Testis (tissue), 5 donors: ENCODE measurements around the gene DDX4. TPM values are rescaled to one million over a fixed set of nuclear protein-coding genes. Genes with fewer than 3 reads are reported as not detected.

Experiments
- DNase-seq: peaks from one replicate; pipeline ENCODE4 v3.0.0-alpha.2; 2019
- H3K27ac ChIP-seq, 2 donors: fragments of 200-600 bp; sonication (generic); one replicate each; pipeline ENCODE4 v1.5.1; 2019
- H3K27me3 ChIP-seq: fragments of 200-600 bp; sonication (generic); one replicate; pipeline ENCODE4 v1.5.1; 2019
- H3K36me3 ChIP-seq: fragments of 200-600 bp; sonication (generic); one replicate; pipeline ENCODE4 v1.5.1; 2017; ENCODE audit warnings: low read depth; ENCODE audit errors: missing control alignments
- H3K4me1 ChIP-seq: fragments of 200-600 bp; sonication (generic); one replicate; pipeline ENCODE4 v1.5.1; 2019
- H3K4me3 ChIP-seq, 2 donors: fragments of 200-600 bp; sonication (generic); one replicate each; pipeline ENCODE4 v1.5.1; 2017 to 2019
- H3K9me3 ChIP-seq: fragments of 200-600 bp; sonication (generic); one replicate; pipeline ENCODE4 v1.5.1; 2017
- CTCF ChIP-seq, 3 experiments: fragments of 450-650 bp in 2 of 3; fragments of 200-600 bp in 1 of 3; sonication (generic) in 1 of 3; IDR thresholded peaks; one replicate each; pipeline ENCODE4 v1.5.1; 2016 to 2019; ENCODE audit warnings: antibody characterized with exemption in 3 of 3, mild to moderate bottlenecking in 2 of 3, moderate library complexity in 1 of 3
- POLR2A ChIP-seq: fragments of 450-650 bp; IDR thresholded peaks from one replicate; pipeline ENCODE4 v1.6.1; 2017; ENCODE audit warnings: antibody characterized with exemption, mild to moderate bottlenecking, moderate library complexity
- WGBS, 2 donors: methylation state at CpG; one replicate each; pipeline ENCODE4 v1.1.5; 2018; 5-methylcytosine and 5-hydroxymethylcytosine counted together
- intact Hi-C: fragments of 100-400 bp; cut with DNase I; formaldehyde crosslinking; loops from one replicate; pipeline ENCODE4 v1.15.1; 2023; ENCODE audit warnings: low total_unique reads
- long read RNA-seq, 2 donors: transcript quantifications; one replicate each; lab custom pipeline, GENCODE V29; 2026
- polyA plus RNA-seq: library from polyadenylated mRNA; stranded (reverse); fragments of 350-450 nt; fragmentation: Illumina TruSeq; extraction: RNeasy Lipid Tissue Mini Kit (QIAGEN cat#74804); gene quantifications from one replicate; pipeline ENCODE4 v1.2.3, GENCODE V29; 2014; ENCODE audit warnings: low read depth, low replicate concordance; ENCODE audit not compliant: insufficient read depth
- total RNA-seq, 2 donors: library from RNA; depleted of rRNA; stranded (reverse); fragments of >200 nt; gene quantifications; one replicate each; pipeline ENCODE4 v1.2.3, GENCODE V29; 2016

Gene DDX4
- total RNA-seq (100 to 1,000 TPM in 1 of 2 donors, 10 to 100 TPM in 1; 85.8 to 116 TPM), polyA plus RNA-seq (165 TPM)
- long read RNA-seq, donor 1, transcript DDX4-204 (22 exons, 2,884 nt): major isoform, 6 of 12 reads
- long read RNA-seq, donor 1, partial matches to known transcripts: 5 of 12 reads
- long read RNA-seq, donor 1, other reads (novel, unspliced or antisense): 0 of 12 reads
- long read RNA-seq, donor 2, partial matches to known transcripts: 0 of 3 reads
- long read RNA-seq, donor 2, other reads (novel, unspliced or antisense): 0 of 3 reads

- intact Hi-C loops: no loop called here
Observed at GRCh38 chr5:55737793-55738192, at the start of gene DDX4. DDX4 (plus strand) TSS chr5:55738061; CDS start chr5:55738964, 903 bp downstream.

GRCh38 chr5:55691265-55692105, 46.4 kb upstream of the DDX4 start:
- H3K4me3 ChIP-seq: no peak overlapping the region
- no peaks in the 10 kb centered on the region for H3K27me3 ChIP-seq
- H3K27ac ChIP-seq: peak overlapping the region in 1 of 2 donors; percentile 15
- TF ChIP-seq CTCF (IDR thresholded peaks at IDR 0.05) (peak; percentile 50 to 72 (median 62)), POLR2A (no peak)
- intact Hi-C loops: no loop called here
- no peaks in the 10 kb centered on the region for H3K4me1 ChIP-seq
- H3K36me3 ChIP-seq: no peaks in the 10 kb centered on the region
- 41 to 50% methylated on average over 2 of the region's 2 CpGs for WGBS, 2 donors
- DNase-seq: no peak
- H3K9me3 ChIP-seq: no peaks in the 10 kb centered on the region

More at GRCh38 chr5:55737793-55738192, at the start of gene DDX4:
- Histone ChIP-seq H3K36me3 (no peaks in the 10 kb centered on the region), H3K9me3 (no peaks in the 10 kb centered on the region), H3K4me3 (peak within 1 kb of the TSS; percentile 51 to 57), H3K27ac (peak within 1 kb of the TSS; percentile 47 to 68), H3K4me1 (no peaks in the 10 kb centered on the region), H3K27me3 (no peaks in the 10 kb centered on the region)
- DNase-seq: peak; percentile 89
- no peak for TF ChIP-seq CTCF (IDR thresholded peaks at IDR 0.05)
- no peak for TF ChIP-seq POLR2A
- 65 to 84% methylated on average over 13 to 31 of the region's 31 CpGs for whole genome bisulfite sequencing, 2 donors

GRCh38 chr5:55692106-55692417, 45.8 kb upstream of the DDX4 start:
- no peaks in the 10 kb centered on the region for H3K9me3 ChIP-seq
- no peak for DNase-seq
- H3K27me3 ChIP-seq: no peaks in the 10 kb centered on the region
- intact Hi-C loops: no loop called here
- no peak overlapping the region for H3K4me3 ChIP-seq
- WGBS, 2 donors: 80 to 84% methylated on average over 2 of the region's 2 CpGs
- no peaks in the 10 kb centered on the region for H3K4me1 ChIP-seq
- H3K27ac ChIP-seq: no peak overlapping the region
- no peaks in the 10 kb centered on the region for H3K36me3 ChIP-seq
- TF ChIP-seq CTCF (IDR thresholded peaks at IDR 0.05): no peak

DNA sequence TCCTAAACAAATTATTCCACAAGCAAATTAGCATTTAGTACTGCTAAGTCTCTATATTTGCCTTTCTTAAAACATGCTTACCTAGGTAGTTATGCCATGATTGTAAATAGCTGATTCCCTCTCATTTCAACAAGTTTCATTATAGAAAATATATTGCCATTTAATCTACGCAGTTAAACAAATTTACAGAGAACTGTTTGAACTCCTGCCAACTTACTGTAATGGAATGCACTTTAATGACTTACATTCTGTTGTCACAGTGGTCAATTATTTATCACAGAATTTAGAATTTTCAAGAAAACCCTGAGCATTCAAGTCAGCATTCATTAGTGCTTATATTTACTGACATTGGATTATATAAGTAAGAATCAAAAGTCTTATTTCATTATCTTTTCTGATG, 45.4 kb upstream of the DDX4 start:
- H3K4me3 ChIP-seq: no peak overlapping the region
- intact Hi-C loops: no loop called here
- no peaks in the 10 kb centered on the region for H3K9me3 ChIP-seq
- 58 to 67% methylated on average over 1 of the region's 1 CpG for WGBS, 2 donors
- H3K27ac ChIP-seq: no peak overlapping the region
- no peaks in the 10 kb centered on the region for H3K4me1 ChIP-seq
- no peak for DNase-seq
- no peak for TF ChIP-seq CTCF (IDR thresholded peaks at IDR 0.05)
- TF ChIP-seq POLR2A: no peak
- H3K36me3 ChIP-seq: no peaks in the 10 kb centered on the region
- no peaks in the 10 kb centered on the region for H3K27me3 ChIP-seq
